ENCODE data around the gene UCP2.

UCP2 gene, protein sequence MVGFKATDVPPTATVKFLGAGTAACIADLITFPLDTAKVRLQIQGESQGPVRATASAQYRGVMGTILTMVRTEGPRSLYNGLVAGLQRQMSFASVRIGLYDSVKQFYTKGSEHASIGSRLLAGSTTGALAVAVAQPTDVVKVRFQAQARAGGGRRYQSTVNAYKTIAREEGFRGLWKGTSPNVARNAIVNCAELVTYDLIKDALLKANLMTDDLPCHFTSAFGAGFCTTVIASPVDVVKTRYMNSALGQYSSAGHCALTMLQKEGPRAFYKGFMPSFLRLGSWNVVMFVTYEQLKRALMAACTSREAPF

GRCh38 chr11:73982595-73982989, at the start of gene UCP2:
UCP2 (minus strand) TSS chr11:73982843; CDS start chr11:73978378, 4,465 bp downstream.
- peak; percentile 90 to 91 for DNase-seq

DNA sequence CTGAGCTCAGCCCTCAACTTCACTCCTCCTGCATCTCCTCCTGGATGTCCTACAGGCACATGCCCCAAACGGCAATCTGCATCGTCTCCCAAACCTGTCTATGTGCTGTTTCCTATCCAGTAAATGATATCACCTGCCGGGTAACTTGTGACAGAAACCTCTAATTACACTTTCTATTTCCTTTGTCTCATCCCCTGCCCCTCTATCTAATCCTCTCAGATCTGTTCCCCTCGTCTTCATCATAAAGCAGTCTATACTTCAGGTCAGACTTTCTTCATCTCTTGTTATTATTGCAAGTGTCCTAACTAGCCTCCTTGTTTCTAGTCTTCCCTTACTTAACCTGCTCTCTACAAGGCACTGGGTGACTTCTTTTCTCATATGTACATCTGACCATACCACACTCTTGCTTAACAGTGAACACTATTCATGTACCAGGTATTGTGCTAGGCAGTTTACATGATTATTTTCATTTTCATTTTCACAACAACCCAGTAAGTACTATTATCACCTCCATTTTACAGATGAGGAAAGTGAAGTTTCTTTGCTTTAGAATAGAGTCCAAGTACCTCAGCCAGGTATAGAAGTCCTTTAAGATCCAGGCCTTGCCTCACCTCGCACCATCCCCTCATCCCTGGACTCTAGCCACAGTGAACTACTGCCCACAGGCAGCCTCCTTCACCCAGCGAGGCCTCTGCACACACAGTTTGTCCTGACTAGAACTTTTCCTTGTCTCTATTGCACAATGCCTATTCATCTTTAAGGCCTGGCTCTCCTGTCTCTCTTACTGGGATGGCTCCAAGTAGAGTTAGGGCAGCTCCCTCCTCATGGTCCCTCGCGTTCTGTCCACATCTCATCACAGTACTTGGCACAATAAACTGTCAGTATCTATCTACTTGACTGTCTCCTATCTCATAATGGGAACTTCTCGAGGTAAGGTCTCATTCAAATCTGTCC, 48.4 kb upstream of the UCP2 start:
- no peak for DNase-seq

- DNase-seq, result no peak
Observed at GRCh38 chr11:74025467-74026166, 43.0 kb upstream of the UCP2 start.

DNA sequence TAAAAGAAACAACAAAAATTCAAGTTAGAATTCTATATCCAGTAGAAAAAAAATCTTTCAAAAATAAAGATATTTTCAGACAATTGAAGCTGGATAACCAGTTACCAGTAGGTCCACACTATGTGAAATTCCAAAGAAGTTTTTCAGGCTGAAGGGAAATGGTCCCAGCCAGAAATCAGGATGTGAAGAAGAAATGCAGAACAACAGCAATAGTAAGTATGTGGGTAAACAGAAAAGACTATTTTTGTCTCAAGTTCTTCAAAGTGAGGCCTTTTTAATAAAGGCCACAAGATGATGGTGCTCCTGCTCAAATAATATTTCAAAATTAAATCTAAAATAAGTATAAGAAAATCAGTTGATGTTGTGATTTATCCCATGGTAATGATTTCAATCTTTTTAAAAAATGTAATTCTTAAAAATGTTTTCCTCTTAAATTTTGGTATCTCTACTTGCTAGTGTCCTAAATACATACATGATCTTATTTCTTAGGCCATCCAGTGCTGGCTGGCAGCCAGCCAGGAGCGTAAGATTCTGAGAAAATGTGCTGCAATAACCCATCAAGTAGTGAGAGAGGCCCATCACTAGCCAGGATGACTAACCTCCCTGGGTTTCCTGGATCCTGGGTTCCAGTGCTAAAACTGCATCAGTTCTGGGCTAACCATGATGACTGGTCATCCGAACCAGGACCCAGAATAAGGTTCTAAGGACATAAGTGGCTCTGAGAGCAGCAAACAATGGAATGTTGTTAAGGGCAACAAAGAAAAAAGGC, 41.8 kb upstream of the UCP2 start:
- DNase-seq, result peak; percentile 67 to 80

GRCh38 chr11:74023276-74023675, 40.6 kb upstream of the UCP2 start:
- no peak for DNase-seq

DNA sequence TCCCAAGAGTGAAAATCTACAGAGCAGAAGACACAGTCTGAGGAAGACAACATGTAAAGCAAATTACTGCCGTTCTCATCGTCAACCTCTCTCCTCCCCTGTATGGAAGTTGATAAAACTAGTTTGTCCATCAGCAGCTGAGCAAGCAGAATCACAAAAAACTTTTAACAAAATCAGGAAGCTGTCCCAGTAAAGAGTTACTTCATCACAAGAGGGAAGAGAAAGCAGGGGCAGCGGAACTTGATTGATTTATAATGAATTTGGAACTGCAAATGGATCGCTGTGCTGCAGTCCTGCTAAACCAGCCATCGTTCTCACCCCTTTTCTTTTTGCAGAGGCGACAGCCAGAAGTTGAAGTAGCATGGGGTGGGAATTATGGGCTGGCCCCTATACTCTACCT, 39.9 kb upstream of the UCP2 start:
- DNase-seq, result no peak

DNA sequence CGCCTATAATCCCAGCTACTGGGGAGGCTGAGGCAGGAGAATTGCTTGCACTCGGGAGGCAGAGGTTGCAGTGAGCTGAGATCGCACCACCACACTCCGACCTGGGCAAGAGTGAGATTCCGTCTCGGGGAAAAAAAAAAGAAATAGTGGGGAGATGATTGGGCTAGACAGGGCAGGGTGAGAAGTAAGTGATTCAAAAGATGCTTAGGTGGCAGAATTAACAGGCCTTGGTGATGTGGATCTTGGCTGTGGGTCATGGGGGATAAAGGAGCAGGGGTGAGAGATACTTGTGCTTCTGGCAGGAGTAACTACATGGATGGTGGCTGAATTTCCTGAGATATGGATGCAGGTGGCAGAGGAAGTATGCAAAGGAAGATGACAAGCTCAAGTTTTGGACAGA, 39.4 kb upstream of the UCP2 start:
- DNase-seq, result no peak

- no peak for DNase-seq
Observed at GRCh38 chr11:74020539-74020938, 37.9 kb upstream of the UCP2 start.

DNA sequence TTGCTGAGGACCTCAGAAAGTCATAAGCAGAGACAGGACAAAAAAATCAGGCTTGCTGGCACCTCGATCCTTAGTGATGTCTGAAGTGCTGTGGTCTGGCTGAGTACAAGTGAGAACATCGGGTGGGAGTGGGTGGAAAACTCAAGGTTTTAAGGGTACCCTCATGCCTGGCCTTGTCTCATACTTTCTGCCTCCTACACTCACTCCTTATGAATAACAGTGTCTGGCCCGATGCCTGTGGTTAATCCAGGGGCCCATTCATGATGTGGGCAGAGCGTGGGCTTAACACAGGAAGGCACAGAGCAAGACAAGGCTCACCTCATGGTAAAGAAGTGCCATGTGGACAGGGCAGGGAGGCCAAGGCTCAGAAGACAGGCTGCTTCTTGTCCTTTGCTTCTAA, 37.2 kb upstream of the UCP2 start:
- DNase-seq, result peak; percentile 73 to 85

- DNase-seq, result no peak
Observed at GRCh38 chr11:74019104-74019738, 36.6 kb upstream of the UCP2 start.

- DNase-seq, result no peak
Observed at GRCh38 chr11:74018331-74019005, 35.8 kb upstream of the UCP2 start.

DNA sequence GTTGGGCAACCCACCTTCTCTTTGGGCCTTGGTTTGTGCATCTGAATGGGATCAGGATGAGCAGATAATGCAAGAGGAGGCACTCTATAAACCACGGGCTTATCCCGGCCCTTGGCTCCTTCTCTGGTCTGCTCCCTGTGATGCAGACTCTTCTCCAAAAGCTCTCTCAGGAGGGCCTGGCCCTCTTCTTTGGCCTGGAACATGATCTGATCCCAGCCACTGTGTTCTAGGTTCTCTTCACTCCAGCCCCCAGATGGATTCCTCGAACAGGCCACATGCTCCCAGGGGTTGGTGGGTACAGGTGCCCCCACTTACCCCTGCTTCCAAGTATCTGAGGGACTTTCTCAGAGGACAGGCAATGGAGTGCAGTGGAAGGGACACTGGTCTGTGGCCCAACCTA, 35.0 kb upstream of the UCP2 start:
- no peak for DNase-seq

- no peak for DNase-seq
Observed at GRCh38 chr11:74015919-74016684, 33.5 kb upstream of the UCP2 start.

DNA sequence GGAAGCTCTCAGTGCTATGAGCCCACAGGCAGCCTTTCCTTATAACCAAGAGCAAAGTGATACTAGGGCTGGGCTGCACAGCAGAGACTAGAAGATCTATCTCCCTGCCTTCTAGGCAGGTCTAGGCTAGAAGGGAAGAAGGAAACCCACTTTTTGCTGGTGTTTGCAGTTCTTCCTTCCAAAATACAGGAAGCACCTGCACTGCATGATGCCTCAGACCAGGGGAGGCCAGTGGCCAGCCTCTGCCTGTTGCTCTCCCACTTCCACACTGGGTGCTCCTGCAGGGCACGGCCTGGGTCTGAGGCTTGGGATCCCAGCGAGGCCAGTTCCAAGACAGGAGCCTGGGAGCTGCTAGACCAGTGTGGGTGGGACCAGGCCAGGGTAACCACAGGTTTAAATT, 32.2 kb upstream of the UCP2 start:
- DNase-seq, result no peak

DNA sequence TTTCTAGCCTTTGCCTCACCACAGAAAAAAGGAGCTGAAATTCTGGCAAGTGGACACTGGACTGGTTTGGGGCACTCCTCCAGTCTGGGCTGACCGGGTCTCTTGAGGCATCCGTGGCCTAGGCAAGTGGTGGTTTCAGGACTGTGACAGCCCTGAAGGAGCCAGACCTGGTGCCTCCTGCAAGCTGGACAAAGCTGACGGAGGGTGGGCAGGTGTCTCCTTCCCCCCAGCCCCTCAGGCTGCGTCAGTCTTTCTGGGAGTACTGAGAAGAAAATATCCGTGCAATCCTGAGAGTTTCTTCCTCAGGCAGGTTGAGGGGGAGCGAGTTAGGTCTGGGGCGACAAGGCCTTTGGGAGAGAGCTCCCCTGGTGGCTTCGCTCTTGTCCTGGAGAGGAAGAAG, 30.5 kb upstream of the UCP2 start:
- no peak for DNase-seq

DNA sequence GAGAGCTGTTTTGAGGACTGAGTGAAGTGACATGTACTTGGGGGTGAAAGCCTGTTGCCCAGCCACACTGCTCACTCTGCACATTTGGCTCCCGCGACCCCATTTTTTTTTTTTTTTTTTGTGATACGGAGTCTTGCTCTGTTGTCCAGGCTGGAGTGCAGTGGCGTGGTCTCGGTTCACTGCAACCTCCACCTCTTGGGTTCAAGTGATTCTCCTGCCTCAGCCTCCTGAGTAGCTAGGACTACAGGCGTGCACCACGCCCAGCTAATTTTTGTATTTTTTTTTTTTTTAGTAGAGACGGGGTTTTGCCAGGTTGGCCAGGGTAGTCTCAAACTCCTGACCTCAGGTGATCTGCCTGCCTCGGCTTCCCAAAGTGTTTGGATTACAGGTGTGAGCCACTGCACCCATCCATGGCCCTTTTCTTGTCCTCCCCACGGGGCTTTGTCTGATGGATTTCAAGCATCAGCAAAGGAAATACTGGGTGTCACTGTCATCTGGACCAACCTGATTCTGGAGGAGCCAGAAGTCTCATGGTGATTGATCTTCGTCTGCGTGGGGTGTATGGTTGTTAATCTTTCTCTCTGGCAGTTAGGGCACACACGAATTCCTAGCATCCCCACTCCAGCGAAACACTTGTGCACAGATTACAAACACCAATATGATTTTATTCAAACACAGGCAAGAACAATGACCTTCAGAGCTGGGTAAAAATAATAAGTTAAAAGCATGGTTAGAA, 29.6 kb upstream of the UCP2 start:
- no peak for DNase-seq

GRCh38 chr11:74011360-74012073, 28.9 kb upstream of the UCP2 start:
- DNase-seq, result peak; percentile 64 to 77

DNA sequence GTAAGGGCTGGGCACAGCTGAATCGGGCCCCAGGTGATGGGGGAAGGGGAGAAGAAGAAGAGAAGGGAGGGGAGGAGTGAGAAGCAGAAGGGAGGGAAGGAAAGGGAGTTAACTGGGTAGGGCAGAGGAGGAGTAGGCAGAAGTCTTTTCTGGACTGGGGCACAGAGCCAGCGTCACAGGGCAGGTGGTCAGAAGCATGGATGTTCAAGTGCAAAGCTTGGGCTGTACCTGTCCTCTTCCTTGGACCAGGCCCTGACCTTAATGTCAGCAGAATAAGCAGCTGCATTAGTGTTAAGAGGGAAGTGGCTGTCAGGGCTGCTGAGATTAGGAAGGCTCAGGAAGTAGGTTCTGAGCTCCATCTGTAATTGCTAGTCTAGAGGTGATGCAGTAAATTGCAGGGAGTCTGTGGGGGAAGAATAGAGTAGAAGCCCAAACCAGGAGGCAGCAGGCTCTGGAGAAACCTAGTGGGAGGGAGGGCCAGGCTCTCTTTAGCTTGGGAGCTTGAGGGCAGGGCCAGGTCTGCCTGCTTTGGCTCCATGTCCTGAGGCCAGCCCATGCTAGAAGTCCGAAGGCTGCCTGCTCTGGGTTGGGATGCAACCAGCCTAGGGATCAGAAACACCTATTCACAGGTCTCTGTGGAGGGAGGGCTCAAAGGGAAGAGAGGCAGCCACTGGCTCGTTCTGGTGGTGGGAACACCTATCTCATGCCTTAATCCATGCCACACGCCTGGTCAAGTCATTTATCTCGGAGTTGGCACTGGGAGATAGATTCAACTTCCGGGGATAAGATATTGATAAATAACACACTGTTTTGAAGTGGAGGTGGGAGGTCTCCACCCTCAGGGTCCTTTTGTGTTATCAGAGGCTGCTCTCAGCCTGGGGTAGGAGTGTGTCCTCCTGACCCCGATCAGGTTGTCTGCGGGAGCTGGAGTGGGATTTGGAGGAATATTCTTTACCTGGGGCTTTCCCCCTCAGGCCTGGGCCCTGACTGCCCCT, 28.0 kb upstream of the UCP2 start:
- DNase-seq, result no peak
